Cardiac fibroblast (primary cell): ENCODE measurements around the gene FEN1.

ENCODE experiments used
- DNase-seq, 2 donors: peaks; one replicate each; pipeline versions ENCODE4 v3.0.0 to v3.0.0-alpha.2; 2010; ENCODE audit warnings: low read depth in 2 of 2
- H3K4me3 ChIP-seq, 2 donors: replicated peaks in 1 of 2; 1 replicate in 1 of 2; 2 replicates in 1 of 2; pipeline ENCODE4 v1.5.1; 2011; ENCODE audit warnings: low read depth in 2 of 2, low read length in 2 of 2, mild to moderate bottlenecking in 2 of 2, moderate library complexity in 1 of 2
- CTCF ChIP-seq: IDR thresholded peaks from one replicate; pipeline ENCODE4 v1.5.1; 2011; ENCODE audit warnings: low read depth, mild to moderate bottlenecking, low read length, inconsistent platforms

FEN1 gene

DNA sequence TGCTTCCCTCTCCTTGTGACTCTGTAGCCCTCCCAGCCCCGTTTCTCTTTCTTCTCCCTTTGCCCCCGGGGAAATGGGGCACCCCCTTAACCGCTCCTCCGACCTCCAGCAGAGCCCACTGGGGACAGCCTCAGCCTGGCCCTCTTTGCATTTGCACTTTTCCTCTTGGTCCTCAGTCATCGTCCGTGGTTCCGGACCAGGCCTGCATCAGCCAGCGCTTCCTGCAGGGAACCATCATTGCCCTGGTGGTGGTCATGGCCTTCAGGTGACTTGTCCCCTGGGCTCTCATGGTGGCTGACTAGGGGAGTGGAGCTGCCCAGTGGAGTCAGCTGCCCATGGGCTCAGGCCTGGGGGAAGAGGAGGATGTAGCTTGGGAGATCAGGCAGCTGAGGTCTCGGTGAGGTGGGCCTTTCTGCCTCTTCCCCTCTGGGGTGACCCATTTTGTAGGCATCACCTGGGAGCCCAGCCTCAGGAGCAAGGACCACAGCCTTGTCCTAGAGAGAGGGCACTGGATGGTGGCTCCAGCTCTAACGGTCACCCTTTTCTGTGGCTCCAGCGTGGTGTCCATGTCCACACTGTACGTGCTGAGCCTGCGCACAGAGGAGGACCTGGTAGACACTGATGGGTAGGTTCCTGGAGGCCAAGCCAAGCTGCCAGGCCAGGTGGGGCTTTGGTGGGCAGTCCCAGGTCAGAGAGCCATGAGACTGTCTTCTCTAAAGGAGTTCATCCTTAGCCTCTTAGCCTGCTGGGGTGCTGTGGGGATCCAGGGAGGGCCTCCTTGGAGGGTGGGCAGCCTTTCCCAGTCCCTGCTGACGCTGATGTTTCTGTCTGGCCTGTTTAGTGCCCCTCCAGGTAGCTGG lies 12.8 kb upstream of the FEN1 start:
- DNase-seq, result no peak
- H3K4me3 ChIP-seq, result no peak overlapping the region
- TF ChIP-seq CTCF, result no peak

GRCh38 chr11:61780581-61781162 lies 12.0 kb upstream of the FEN1 start:
- H3K4me3 ChIP-seq, result no peak overlapping the region
- no peak for TF ChIP-seq CTCF
- DNase-seq, result no peak

DNA sequence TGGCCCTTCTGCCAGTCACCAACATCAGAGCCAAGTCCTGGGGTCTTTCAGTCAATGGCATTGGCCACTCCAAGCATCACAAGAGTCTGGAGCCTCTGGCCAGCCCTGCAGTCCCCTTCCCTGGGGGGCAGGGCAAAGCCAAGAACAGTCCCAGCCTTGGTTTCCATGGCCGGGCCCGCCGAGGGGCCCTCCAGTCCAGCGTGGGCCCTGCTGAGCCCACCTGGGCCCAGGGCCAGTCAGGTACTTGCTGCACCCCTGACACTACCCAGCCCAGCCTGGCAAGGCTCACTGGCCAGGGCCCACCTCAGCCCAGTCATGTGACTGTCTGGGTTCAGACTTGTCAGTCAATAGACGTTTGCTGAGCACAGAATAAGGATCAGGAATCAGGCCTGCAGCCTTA lies 11.1 kb upstream of the FEN1 start:
- TF ChIP-seq CTCF, result no peak
- H3K4me3 ChIP-seq, result no peak overlapping the region
- DNase-seq, result no peak

DNA sequence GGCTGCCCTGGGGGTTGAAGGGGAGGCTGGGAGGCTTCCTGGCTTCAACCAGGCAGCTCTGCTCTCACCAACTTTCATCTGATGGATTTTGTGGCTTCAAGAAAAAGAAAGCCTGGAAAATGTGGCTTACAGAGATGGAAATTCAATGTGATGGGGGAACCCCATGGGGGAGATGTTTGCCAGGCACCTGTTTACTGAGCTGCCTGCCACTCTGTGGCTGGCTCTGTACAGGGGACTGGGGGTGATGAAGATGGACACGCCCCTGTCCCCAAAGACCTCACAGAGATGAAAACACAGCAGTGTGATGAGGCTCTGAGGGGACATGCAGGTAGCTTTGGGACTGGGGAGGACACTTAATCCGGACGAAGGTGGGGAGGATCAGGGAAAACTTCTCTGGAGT lies 10.4 kb upstream of the FEN1 start:
- H3K4me3 ChIP-seq, result no peak overlapping the region
- no peak for TF ChIP-seq CTCF
- DNase-seq, result no peak

- no peak for DNase-seq
- no peak overlapping the region for H3K4me3 ChIP-seq
- no peak for TF ChIP-seq CTCF
Measured at GRCh38 chr11:61782841-61783240, 9.9 kb upstream of the FEN1 start.

DNA sequence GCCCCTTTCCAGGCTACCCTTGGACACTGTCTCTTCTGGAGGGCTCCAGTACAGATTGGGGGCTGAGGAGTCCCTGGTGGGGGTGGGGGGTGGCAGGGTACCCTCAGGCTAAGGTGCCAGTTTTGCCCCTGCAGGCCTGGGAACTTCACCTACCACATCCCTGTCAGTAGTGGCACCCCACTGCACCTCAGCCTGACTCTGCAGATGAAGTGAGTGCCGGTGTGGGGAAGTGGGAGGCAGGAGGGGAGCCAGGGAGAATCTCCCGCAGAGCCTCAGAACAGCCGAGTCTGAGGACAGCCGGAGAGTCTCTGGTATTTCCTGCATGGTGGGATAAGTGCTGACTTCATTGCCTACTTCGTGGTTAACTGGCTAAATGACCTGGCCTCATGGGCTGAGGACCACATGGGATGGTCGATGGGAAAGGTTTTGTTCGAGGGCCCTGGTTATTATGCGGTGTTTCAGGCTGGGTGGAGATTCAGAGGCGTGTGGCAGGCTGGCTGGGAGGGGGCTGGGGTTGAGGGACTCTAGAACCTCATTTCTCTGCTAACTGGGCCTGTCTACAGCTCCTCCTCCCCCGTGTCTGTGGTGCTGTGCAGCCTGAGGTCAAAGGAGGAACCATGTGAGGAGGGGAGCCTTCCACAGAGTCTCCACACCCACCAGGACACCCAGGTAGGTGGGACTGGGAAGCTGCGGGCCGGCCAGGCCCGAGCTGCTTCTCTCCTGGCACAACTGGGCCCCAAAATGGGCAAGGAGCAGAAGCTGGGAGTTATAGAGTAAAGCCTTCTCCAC lies 8.8 kb upstream of the FEN1 start:
- H3K4me3 ChIP-seq, result no peak overlapping the region
- no peak for TF ChIP-seq CTCF
- DNase-seq, result peak; percentile 41
